Endothelial cell of hepatic sinusoid (primary cell): ENCODE data around the gene ABCD4.

Source experiments
- in situ Hi-C: cut with HindIII; loops from 2 replicates; pipeline ENCODE4 v1.10.0; 2017; ENCODE audit warnings: low sequenced_read_pairs

Gene ABCD4

GRCh38 chr14:74261288-74261687, 41.4 kb downstream of the ABCD4 start:
- in situ Hi-C loops = no loop called here

GRCh38 chr14:74260525-74261233, 42.1 kb downstream of the ABCD4 start:
- in situ Hi-C loops = no loop called here

GRCh38 chr14:74259513-74259912, 43.2 kb downstream of the ABCD4 start:
- in situ Hi-C loops = no loop called here

- in situ Hi-C loops = no loop called here
Measured at GRCh38 chr14:74258764-74259035, 44.0 kb downstream of the ABCD4 start.

GRCh38 chr14:74257941-74258763, 44.6 kb downstream of the ABCD4 start:
- in situ Hi-C loops = no loop called here

GRCh38 chr14:74257078-74257940, 45.4 kb downstream of the ABCD4 start:
- in situ Hi-C loops = no loop called here

- in situ Hi-C loops = no loop called here
Measured at GRCh38 chr14:74255281-74255680, 47.5 kb downstream of the ABCD4 start.

GRCh38 chr14:74249433-74250375, 53.0 kb downstream of the ABCD4 start:
- in situ Hi-C loops = loop anchor here (5.0 kb wide), 1 partner anchor 43 kb away; no protein-coding TSS in a partner anchor

GRCh38 chr14:74248017-74248416, 54.7 kb downstream of the ABCD4 start:
- in situ Hi-C loops = no loop called here

- in situ Hi-C loops = no loop called here
Measured at GRCh38 chr14:74246542-74246941, 56.2 kb downstream of the ABCD4 start.

- in situ Hi-C loops = no loop called here
Measured at GRCh38 chr14:74245292-74245691, 57.4 kb downstream of the ABCD4 start.

- in situ Hi-C loops = no loop called here
Measured at GRCh38 chr14:74244115-74244514, 58.6 kb downstream of the ABCD4 start.

- in situ Hi-C loops = no loop called here
Measured at GRCh38 chr14:74243051-74243450, 59.7 kb downstream of the ABCD4 start.

GRCh38 chr14:74242780-74243042, 60.0 kb downstream of the ABCD4 start:
- in situ Hi-C loops = no loop called here

GRCh38 chr14:74242021-74242779, 60.5 kb downstream of the ABCD4 start:
- in situ Hi-C loops = no loop called here

- in situ Hi-C loops = no loop called here
Measured at GRCh38 chr14:74241652-74242017, 61.1 kb downstream of the ABCD4 start.

- in situ Hi-C loops = no loop called here
Measured at GRCh38 chr14:74240794-74241651, 61.7 kb downstream of the ABCD4 start.

- in situ Hi-C loops = no loop called here
Measured at GRCh38 chr14:74239848-74240793, 62.6 kb downstream of the ABCD4 start.
